Activated T-cell treated with anti-CD3 and anti-CD28 coated beads, Interleukin-2, amount 50 U/mL, for 24 hours (primary cell): ENCODE measurements around the gene PPP1R10.

ENCODE experiments used
- DNase-seq: peaks from one replicate; pipeline ENCODE4 v3.0.0-alpha.2; 2020
- H3K27ac Mint-ChIP-seq: 2 replicates; pipeline ENCODE4 v1.8.0; 2020; ENCODE audit warnings: mild to moderate bottlenecking, mixed read lengths
- H3K27me3 Mint-ChIP-seq: 2 replicates; pipeline ENCODE4 v1.8.0; 2020; ENCODE audit warnings: mixed read lengths
- H3K36me3 Mint-ChIP-seq: 2 replicates; pipeline ENCODE4 v1.8.0; 2020; ENCODE audit warnings: low read depth, mixed read lengths
- H3K4me1 Mint-ChIP-seq: 2 replicates; pipeline ENCODE4 v1.8.0; 2020; ENCODE audit warnings: low read depth, mixed read lengths
- H3K4me3 Mint-ChIP-seq: 2 replicates; pipeline ENCODE4 v1.8.0; 2020; ENCODE audit warnings: mild to moderate bottlenecking, moderate library complexity, mixed read lengths
- H3K9me3 Mint-ChIP-seq: 2 replicates; pipeline ENCODE4 v1.8.0; 2020; ENCODE audit warnings: mixed read lengths

PPP1R10 gene

GRCh38 chr6:30643656-30644055 is 26.6 kb upstream of the PPP1R10 start:
- Mint-ChIP-seq H3K36me3 (peaks cover 67% of the 10 kb centered on the region), H3K9me3 (no peaks in the 10 kb centered on the region), H3K27me3 (no peaks in the 10 kb centered on the region), H3K4me1 (peaks cover 38% of the 10 kb centered on the region), H3K4me3 (no peak overlapping the region), H3K27ac (peak overlapping the region; percentile 44)
- DNase-seq, result no peak

- H3K4me3 Mint-ChIP-seq, result no peak overlapping the region
- no peaks in the 10 kb centered on the region for H3K9me3 Mint-ChIP-seq
- H3K36me3 Mint-ChIP-seq, result peaks cover 61% of the 10 kb centered on the region
- DNase-seq, result no peak
- no peaks in the 10 kb centered on the region for H3K27me3 Mint-ChIP-seq
- peaks cover 24% of the 10 kb centered on the region for H3K4me1 Mint-ChIP-seq
- peak overlapping the region; percentile 41 for H3K27ac Mint-ChIP-seq
Measured at GRCh38 chr6:30641048-30641447, 24.0 kb upstream of the PPP1R10 start.

GRCh38 chr6:30640481-30640880 is 23.4 kb upstream of the PPP1R10 start:
- Mint-ChIP-seq H3K27me3 (no peaks in the 10 kb centered on the region), H3K27ac (peak overlapping the region; percentile 30), H3K36me3 (peaks cover 61% of the 10 kb centered on the region), H3K4me3 (no peak overlapping the region), H3K4me1 (peaks cover 18% of the 10 kb centered on the region), H3K9me3 (no peaks in the 10 kb centered on the region)
- DNase-seq, result no peak

- no peak overlapping the region for H3K4me3 Mint-ChIP-seq
- peaks cover 7% of the 10 kb centered on the region for H3K4me1 Mint-ChIP-seq
- no peaks in the 10 kb centered on the region for H3K9me3 Mint-ChIP-seq
- no peak for DNase-seq
- H3K27me3 Mint-ChIP-seq, result no peaks in the 10 kb centered on the region
- H3K27ac Mint-ChIP-seq, result no peak overlapping the region
- peaks cover 48% of the 10 kb centered on the region for H3K36me3 Mint-ChIP-seq
Measured at GRCh38 chr6:30635834-30636233, 18.8 kb upstream of the PPP1R10 start.

- peak; percentile 92 for DNase-seq
- no peaks in the 10 kb centered on the region for H3K9me3 Mint-ChIP-seq
- H3K4me3 Mint-ChIP-seq, result peak within 1 kb of the TSS; percentile 87
- peaks cover 86% of the 10 kb centered on the region for H3K36me3 Mint-ChIP-seq
- peak within 1 kb of the TSS; percentile 94 for H3K27ac Mint-ChIP-seq
- peaks cover 29% of the 10 kb centered on the region for H3K4me1 Mint-ChIP-seq
- no peaks in the 10 kb centered on the region for H3K27me3 Mint-ChIP-seq
Measured at GRCh38 chr6:30626484-30627366, 9.7 kb upstream of the PPP1R10 start, which contains the start of gene ATAT1. Gene ATAT1, plus strand, starts transcription at chr6:30626874.

- Mint-ChIP-seq H3K4me3 (no peak overlapping the region), H3K36me3 (peaks cover 89% of the 10 kb centered on the region), H3K27me3 (no peaks in the 10 kb centered on the region), H3K9me3 (no peaks in the 10 kb centered on the region), H3K27ac (peak overlapping the region; percentile 0), H3K4me1 (peaks cover 34% of the 10 kb centered on the region)
- no peak for DNase-seq
Measured at GRCh38 chr6:30625511-30625910, 8.5 kb upstream of the PPP1R10 start.

GRCh38 chr6:30619561-30619960 is 2.5 kb upstream of the PPP1R10 start:
- H3K27me3 Mint-ChIP-seq, result no peaks in the 10 kb centered on the region
- H3K4me1 Mint-ChIP-seq, result peaks cover 27% of the 10 kb centered on the region
- H3K4me3 Mint-ChIP-seq, result peak overlapping the region; percentile 93
- H3K9me3 Mint-ChIP-seq, result no peaks in the 10 kb centered on the region
- H3K27ac Mint-ChIP-seq, result peak overlapping the region; percentile 99
- no peak for DNase-seq
- H3K36me3 Mint-ChIP-seq, result peaks cover 92% of the 10 kb centered on the region

GRCh38 chr6:30618270-30618797 is 1.3 kb upstream of the PPP1R10 start:
- Mint-ChIP-seq H3K27me3 (no peaks in the 10 kb centered on the region), H3K27ac (peak overlapping the region; percentile 99), H3K4me3 (peak overlapping the region; percentile 93), H3K4me1 (peaks cover 38% of the 10 kb centered on the region), H3K9me3 (no peaks in the 10 kb centered on the region), H3K36me3 (peaks cover 92% of the 10 kb centered on the region)
- no peak for DNase-seq

GRCh38 chr6:30617565-30618269 is 674 bp upstream of the PPP1R10 start, which contains the start of gene MRPS18B:
Gene MRPS18B, plus strand, starts transcription at chr6:30617840. Its CDS starts 26 bp downstream, at chr6:30617866.
- Mint-ChIP-seq H3K9me3 (no peaks in the 10 kb centered on the region), H3K4me3 (peak within 1 kb of the TSS; percentile 93), H3K36me3 (peaks cover 92% of the 10 kb centered on the region), H3K27ac (peak within 1 kb of the TSS; percentile 99), H3K27me3 (no peaks in the 10 kb centered on the region), H3K4me1 (peaks cover 44% of the 10 kb centered on the region)
- DNase-seq, result peak; percentile 94

- H3K36me3 Mint-ChIP-seq, result peaks cover 93% of the 10 kb centered on the region
- DNase-seq, result peak; percentile 59
- H3K27ac Mint-ChIP-seq, result peak overlapping the region; percentile 99
- no peaks in the 10 kb centered on the region for H3K27me3 Mint-ChIP-seq
- H3K9me3 Mint-ChIP-seq, result no peaks in the 10 kb centered on the region
- H3K4me3 Mint-ChIP-seq, result peak overlapping the region; percentile 93
- peaks cover 54% of the 10 kb centered on the region for H3K4me1 Mint-ChIP-seq
Measured at GRCh38 chr6:30615958-30616810, 859 bp downstream of the PPP1R10 start.

GRCh38 chr6:30615219-30615957 is 1.7 kb downstream of the PPP1R10 start:
- H3K27ac Mint-ChIP-seq, result peak overlapping the region; percentile 99
- H3K4me1 Mint-ChIP-seq, result peaks cover 59% of the 10 kb centered on the region
- peaks cover 93% of the 10 kb centered on the region for H3K36me3 Mint-ChIP-seq
- H3K27me3 Mint-ChIP-seq, result no peaks in the 10 kb centered on the region
- H3K4me3 Mint-ChIP-seq, result peak overlapping the region; percentile 93
- peak; percentile 66 for DNase-seq
- no peaks in the 10 kb centered on the region for H3K9me3 Mint-ChIP-seq

- H3K36me3 Mint-ChIP-seq, result peaks cover 95% of the 10 kb centered on the region
Measured at GRCh38 chr6:30614843-30615218, 2.2 kb downstream of the PPP1R10 start.

GRCh38 chr6:30614044-30614842 is 2.8 kb downstream of the PPP1R10 start:
- DNase-seq, result no peak
- no peaks in the 10 kb centered on the region for H3K27me3 Mint-ChIP-seq
- no peaks in the 10 kb centered on the region for H3K9me3 Mint-ChIP-seq
- H3K4me3 Mint-ChIP-seq, result peak overlapping the region; percentile 93
- peaks cover 95% of the 10 kb centered on the region for H3K36me3 Mint-ChIP-seq
- H3K27ac Mint-ChIP-seq, result peak overlapping the region; percentile 99
- H3K4me1 Mint-ChIP-seq, result peaks cover 64% of the 10 kb centered on the region

More at GRCh38 chr6:30614843-30615218, 2.2 kb downstream of the PPP1R10 start:
- no peaks in the 10 kb centered on the region for H3K9me3 Mint-ChIP-seq
- peak; percentile 76 for DNase-seq
- H3K4me1 Mint-ChIP-seq, result peaks cover 64% of the 10 kb centered on the region
- peak overlapping the region; percentile 93 for H3K4me3 Mint-ChIP-seq
- H3K27me3 Mint-ChIP-seq, result no peaks in the 10 kb centered on the region
- H3K27ac Mint-ChIP-seq, result peak overlapping the region; percentile 99
